GM06990 (cell line): ENCODE measurements around the gene SNX32.

Experiments
- DNase-seq: peaks from one replicate; pipeline ENCODE4 v3.0.0-alpha.2; 2011; ENCODE audit not compliant: insufficient read length; ENCODE audit errors: extremely low read depth
- H3K27me3 ChIP-seq: replicated peaks from 2 replicates; pipeline ENCODE4 v1.6.0; 2011; ENCODE audit warnings: low read length; ENCODE audit not compliant: control insufficient read depth, insufficient read depth
- H3K36me3 ChIP-seq: 2 replicates; pipeline ENCODE4 v1.5.1; 2011; ENCODE audit warnings: low read length; ENCODE audit not compliant: control insufficient read depth, insufficient read depth
- H3K4me3 ChIP-seq: replicated peaks from 2 replicates; pipeline ENCODE4 v1.5.1; 2011; ENCODE audit warnings: low read depth, mild to moderate bottlenecking, control low read depth, low read length
- TF ChIP-seq, protein P1 (sequence below): IDR thresholded peaks from 2 replicates; pipeline ENCODE4 v1.5.1; 2011; ENCODE audit warnings: low read length, control low read depth, mild to moderate bottlenecking, inconsistent platforms; ENCODE audit not compliant: insufficient read depth, poor library complexity, severe bottlenecking

SNX32 gene

DNA sequence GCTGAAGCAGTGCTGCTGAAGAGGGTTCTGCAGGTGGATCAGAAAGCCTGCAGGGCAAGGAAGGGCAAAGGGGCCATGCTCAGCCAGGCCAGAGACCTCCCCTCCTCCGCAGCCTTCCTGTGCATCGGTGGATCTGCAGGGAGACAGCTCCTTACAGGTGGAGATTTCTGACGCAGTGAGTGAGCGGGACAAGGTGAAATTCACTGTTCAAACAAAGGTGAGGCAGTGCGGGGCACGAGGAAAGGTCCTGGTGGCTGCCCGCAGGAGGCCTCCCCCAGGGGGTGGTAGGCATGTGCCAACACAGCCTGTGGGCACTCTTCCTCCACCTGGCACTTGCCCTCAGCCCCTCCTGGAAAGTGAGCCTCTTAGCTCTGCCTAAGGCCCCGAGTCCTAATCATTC lies 15.6 kb downstream of the SNX32 start:
- H3K27me3 ChIP-seq, result no peaks in the 10 kb centered on the region
- no peak overlapping the region for H3K4me3 ChIP-seq
- TF ChIP-seq, protein P1, sequence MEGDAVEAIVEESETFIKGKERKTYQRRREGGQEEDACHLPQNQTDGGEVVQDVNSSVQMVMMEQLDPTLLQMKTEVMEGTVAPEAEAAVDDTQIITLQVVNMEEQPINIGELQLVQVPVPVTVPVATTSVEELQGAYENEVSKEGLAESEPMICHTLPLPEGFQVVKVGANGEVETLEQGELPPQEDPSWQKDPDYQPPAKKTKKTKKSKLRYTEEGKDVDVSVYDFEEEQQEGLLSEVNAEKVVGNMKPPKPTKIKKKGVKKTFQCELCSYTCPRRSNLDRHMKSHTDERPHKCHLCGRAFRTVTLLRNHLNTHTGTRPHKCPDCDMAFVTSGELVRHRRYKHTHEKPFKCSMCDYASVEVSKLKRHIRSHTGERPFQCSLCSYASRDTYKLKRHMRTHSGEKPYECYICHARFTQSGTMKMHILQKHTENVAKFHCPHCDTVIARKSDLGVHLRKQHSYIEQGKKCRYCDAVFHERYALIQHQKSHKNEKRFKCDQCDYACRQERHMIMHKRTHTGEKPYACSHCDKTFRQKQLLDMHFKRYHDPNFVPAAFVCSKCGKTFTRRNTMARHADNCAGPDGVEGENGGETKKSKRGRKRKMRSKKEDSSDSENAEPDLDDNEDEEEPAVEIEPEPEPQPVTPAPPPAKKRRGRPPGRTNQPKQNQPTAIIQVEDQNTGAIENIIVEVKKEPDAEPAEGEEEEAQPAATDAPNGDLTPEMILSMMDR, result no peak
- DNase-seq, result no peak
- H3K36me3 ChIP-seq, result peaks cover 21% of the 10 kb centered on the region

DNA sequence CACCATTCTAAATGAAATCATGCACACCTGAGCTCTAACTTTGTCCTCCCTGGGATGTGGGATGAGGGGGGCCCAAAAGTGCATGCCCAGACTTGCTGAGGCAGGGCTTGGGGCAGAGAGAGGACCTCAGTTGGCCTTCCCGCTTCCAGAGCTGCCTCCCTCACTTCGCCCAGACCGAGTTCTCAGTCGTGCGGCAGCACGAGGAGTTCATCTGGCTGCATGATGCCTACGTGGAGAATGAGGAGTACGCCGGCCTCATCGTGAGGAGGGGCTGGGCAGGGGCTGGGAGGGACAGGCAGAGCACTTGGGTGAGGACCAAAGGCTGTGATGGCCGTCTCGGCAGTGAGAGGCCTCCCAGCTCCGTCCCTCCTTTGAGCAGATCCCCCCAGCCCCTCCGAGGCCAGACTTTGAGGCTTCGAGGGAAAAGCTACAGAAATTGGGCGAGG lies 16.0 kb downstream of the SNX32 start:
- Histone ChIP-seq H3K4me3 (no peak overlapping the region), H3K36me3 (peaks cover 26% of the 10 kb centered on the region), H3K27me3 (no peaks in the 10 kb centered on the region)
- TF ChIP-seq, protein P1, result no peak
- DNase-seq, result no peak

DNA sequence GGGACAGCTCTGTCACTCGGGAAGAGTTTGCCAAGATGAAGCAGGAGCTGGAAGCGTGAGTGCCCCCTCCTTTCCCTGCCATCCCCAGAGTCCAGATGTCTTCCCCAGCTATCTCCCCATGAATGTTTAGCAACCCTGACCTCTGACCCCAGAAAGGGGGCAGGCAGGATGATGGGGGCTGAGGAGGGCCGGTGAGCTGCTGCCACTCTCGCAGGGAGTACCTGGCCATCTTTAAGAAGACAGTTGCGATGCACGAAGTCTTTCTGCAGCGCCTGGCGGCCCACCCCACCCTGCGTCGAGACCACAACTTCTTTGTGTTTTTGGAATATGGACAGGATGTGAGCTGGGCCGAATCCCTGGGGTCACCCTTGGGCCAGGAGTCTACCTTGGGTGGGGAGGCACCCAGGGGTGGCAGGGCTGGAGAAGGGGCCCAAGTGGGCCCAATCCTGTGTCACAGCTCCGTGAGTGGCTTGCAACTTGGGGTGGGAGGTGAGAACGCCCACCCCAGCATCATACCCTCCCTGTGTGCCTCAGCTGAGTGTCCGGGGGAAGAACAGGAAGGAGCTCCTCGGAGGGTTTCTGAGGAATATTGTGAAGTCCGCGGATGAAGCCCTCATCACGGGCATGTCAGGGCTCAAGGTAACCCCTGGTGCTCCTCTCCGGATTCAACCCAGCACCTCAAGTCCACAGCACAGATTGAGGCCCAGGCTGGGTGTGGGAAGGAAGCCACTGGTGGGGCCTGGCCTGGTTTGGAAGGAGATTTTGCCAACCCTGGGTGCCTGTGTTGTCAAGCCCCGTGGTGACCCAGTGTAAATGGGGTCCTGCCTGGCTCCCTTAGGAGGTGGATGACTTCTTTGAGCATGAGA lies 16.7 kb downstream of the SNX32 start:
- no peak for DNase-seq
- H3K36me3 ChIP-seq, result peaks cover 32% of the 10 kb centered on the region
- TF ChIP-seq, protein P1, result no peak
- H3K27me3 ChIP-seq, result no peaks in the 10 kb centered on the region
- no peak overlapping the region for H3K4me3 ChIP-seq

DNA sequence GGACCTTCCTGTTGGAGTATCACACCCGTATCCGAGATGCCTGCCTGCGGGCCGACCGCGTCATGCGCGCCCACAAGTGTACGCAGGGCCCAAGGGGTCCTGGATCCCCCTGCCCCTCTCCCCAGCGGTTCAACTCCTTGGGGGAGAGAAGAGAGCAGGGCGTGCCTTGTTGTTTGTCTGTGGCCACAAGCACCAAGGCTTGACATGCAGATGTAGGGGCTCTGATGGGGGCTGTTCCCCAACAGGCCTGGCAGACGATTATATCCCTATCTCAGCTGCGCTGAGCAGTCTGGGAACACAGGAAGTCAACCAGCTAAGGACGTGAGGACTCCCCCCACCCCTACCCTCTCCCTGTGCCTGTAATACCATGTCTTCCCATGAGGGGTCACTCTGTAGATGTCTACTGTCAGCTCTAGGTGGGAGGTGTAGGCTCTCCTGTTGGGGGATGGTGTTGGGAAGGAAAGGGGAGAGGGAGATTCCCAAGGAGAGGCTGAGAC lies 17.4 kb downstream of the SNX32 start:
- H3K36me3 ChIP-seq, result peaks cover 38% of the 10 kb centered on the region
- no peak for DNase-seq
- no peaks in the 10 kb centered on the region for H3K27me3 ChIP-seq
- no peak overlapping the region for H3K4me3 ChIP-seq
- TF ChIP-seq, protein P1, result peak; percentile 54

DNA sequence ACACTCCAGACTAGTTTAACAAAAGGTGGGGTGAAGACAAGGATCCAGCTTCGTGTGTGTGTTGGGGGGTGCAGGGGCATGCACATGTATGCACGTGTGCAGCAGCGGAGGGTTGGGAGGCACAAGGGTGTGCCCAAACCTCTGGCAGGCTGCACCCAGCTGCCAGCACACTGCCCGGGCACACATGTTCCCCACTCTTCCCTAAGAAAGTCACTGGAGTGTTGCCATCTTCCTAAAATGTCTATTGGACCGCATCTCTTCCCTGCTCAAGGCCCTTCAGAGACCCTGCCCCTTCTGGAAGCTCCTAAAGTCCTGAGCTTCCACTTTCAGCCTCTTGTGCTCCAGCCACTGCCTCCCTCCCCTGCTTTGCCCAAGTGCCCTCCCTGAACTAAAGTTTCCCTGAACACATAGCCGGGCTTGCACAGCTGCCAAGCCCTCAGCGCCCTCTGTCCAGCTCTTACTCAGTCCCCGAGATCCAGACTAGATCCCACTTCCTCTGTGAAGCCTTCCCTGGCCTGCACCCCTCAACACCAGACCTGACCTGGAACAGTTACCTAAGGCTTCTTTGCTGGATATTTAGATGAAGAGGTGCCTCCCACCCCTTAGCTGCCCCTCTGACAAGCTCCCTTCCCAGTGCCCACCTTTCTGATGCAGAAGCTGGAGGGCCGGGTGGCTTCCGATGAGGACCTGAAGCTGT lies 18.2 kb downstream of the SNX32 start:
- TF ChIP-seq, protein P1, result no peak
- peaks cover 38% of the 10 kb centered on the region for H3K36me3 ChIP-seq
- no peak for DNase-seq
- H3K27me3 ChIP-seq, result no peaks in the 10 kb centered on the region
- H3K4me3 ChIP-seq, result no peak overlapping the region
